ENCODE measurements around the gene SLC49A3.
"Not testable (repeated sequence)": the region's sequence is repeated elsewhere in the genome, so short reads cannot be mapped to it uniquely, and the experiment has no call there.

SLC49A3 gene

GRCh38 chr4:676871-677235, 12.1 kb downstream of the SLC49A3 start:
- peak; percentile 43 for DNase-seq (ENCODE audit: low spot score)
- no peak for TF ChIP-seq CTCF (IDR thresholded peaks at IDR 0.05; ENCODE audit: extremely low read depth, missing control alignments)

DNA sequence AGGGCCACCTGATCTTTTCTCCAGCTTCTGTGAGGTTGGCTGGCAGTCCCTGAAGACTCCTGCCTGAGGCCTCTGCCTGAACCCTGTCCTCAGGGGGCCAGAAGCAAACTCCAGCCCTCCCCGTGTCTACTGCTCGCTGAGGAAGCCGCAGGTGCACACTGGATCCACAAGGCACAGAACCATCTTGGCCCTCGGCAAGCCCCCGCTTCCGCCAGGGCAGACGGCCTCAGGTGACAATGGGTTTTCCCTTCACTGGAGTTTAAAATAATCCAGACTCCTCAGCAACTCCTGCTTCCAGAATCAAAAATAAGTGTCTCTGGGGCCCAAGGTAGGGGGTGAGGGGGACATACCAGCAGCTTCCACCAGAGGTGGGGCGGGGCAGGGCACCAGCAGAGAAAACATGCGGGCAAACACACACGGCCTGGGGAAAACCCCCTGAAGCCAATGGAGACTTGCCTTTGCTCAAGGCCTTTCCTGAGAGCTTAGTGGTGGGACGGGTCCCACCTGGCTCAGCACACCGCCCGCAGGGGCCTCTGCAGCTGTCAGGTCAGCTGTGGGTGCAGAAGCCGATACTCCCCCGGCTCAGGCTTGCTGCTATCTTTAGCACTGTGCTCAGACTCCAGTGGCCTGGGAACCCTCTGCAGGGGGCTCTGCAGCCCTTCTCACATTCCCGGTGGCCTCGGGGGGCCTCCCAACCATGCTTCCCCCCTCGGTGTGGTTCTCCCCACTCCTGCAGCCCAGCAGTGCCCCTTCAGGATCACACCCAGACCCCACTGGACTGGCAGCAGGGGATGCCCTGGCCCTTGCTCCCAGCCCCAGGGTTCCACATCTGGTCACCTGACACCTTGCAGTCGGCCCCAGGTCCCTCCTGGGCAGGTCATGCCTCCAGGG, 12.7 kb downstream of the SLC49A3 start:
- no peak for TF ChIP-seq CTCF (IDR thresholded peaks at IDR 0.05; ENCODE audit: extremely low read depth, missing control alignments)

DNA sequence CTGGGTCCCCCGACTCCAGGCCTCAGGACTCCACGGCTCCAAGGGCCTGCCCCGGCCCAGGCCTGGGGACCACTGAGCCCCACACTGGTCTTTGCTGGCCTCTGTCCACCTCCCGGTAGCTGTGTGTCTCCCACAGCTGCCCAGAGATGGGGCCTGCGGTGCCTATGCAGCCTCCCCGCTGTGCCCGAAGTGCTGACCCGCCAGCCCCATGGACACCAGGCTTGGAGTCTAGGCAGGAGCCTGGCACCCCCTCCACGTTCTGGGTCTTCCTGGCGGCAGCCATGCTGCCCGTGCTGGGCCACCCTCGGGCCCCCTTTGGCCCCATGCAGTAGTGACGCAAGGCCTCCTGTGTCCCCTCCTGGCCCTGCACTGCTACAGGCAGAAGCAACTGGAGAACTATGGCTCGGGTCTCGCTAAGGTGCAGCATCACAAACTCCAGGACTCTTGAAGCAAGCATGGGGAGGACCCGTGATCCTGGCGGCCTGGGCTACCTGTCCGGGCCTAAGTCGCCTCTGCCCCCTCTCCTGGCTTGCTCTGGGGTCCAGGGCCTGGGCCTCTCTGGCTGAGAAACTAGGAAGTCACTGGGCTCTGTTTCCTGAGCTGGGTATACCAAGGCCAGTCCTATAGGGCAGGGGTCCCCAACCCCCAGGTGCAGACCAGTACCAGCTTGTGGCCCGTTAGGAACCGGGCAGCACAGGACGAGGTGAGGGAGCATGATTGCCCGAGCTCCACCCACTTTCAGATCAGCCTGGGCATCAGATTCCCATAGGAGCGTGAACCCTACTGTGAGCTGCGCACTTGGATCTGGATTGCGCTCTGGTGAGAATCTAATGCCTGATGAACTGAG, 13.7 kb downstream of the SLC49A3 start:
- no peak for TF ChIP-seq CTCF (IDR thresholded peaks at IDR 0.05; ENCODE audit: extremely low read depth, missing control alignments)
- DNase-seq (ENCODE audit: low spot score) = no peak

More for the DNA sequence above, 12.7 kb downstream of the SLC49A3 start:
- DNase-seq (ENCODE audit: low spot score) = peak; percentile 84

- peak; percentile 100 for DNase-seq (ENCODE audit: low spot score)
- TF ChIP-seq CTCF (IDR thresholded peaks at IDR 0.05; ENCODE audit: extremely low read depth, missing control alignments) = peak; percentile 95
These were observed 14.5 kb downstream of the SLC49A3 start, which contains the start of the genes ATP5ME and MYL5 for GRCh38 chr4:674172-675035. Gene ATP5ME, minus strand, starts transcription at chr4:674276. Its CDS starts 29 bp downstream, at chr4:674247. Gene MYL5, plus strand, starts transcription at chr4:674542. Its CDS starts 3,485 bp downstream, at chr4:678027.

DNA sequence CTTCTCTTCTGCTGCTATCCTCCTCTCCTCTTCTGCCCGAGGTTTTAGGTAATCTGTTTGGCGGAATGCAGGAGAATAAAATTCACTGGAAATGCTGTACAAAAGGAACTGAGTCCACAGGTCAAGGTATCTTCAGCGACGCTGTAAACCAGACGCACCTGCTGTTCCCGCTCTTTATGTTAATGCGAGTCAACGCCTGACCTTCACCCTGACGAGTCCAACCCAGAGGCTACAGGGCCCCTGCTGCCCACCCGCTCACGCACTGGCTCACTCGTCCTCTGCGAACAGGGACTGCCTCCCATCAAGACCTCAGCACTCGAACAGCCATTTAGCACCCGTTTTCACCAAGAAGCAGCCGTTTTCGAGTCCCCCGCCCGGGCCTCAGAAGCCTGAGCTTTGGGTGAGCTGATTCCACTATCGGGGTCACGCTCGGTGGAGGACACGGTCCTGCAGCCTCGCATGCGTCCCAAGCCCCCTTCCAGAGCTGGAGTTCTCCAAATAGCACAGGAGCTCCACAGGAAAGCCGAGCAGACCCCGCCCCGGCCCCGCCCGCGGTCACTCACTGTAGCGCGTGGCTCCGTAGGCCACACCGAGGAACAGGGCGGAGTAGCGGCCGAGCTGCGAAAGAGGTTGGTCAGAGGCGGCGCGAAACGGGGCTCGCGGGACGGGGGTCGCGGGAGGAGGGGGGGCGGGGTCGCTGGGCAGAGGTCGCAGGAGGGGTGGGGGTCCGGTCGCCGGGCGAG, 15.4 kb downstream of the SLC49A3 start:
- DNase-seq (ENCODE audit: low spot score) = no peak
- no peak for TF ChIP-seq CTCF (IDR thresholded peaks at IDR 0.05; ENCODE audit: extremely low read depth, missing control alignments)

DNA sequence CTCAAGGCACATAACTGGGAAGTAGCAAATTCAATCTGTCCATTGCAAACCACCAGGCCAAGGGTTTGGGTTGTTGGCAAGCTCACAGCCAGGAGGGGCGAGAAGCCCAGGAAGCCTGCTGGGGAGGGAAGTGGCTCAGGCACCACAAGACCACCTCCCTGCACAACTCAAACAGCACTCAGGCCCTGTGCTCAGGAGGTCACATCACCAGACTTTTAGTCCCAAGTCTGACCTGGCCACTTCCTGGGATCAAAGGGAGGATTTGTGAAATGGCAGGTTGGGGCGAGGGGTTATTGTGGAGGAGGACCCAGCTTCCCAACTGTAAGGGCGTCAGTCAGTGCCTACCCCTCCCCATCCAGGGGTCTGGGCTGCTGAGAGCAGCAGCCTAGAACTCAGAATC, 17.2 kb downstream of the SLC49A3 start:
- TF ChIP-seq CTCF (IDR thresholded peaks at IDR 0.05; ENCODE audit: extremely low read depth, missing control alignments) = no peak
- no peak for DNase-seq (ENCODE audit: low spot score)

GRCh38 chr4:669806-670559, 19.0 kb downstream of the SLC49A3 start:
- not testable (repeated sequence) for DNase-seq (ENCODE audit: low spot score)

DNA sequence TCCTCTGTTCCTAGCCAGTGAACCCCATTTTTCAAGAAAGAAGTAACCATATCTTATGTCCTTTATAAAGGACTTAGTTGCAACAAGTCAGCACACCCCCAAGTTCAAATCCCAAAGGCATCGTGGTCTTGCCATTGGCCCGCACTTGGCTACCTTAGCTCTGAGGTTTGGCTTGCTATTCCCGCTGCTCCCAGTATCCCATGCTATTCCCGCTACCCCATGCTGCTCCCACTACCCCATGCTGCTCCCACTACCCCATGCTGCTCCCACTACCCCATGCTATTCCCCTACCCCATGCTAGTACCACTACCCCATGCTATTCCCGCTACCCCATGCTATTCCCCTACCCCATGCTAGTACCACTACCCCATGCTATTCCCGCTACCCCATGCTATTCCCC, 20.7 kb downstream of the SLC49A3 start:
- DNase-seq (ENCODE audit: low spot score) = not testable (repeated sequence)
